SU-DHL-6 (cell line): ENCODE results near the gene ERBB4.

Source experiments
- H2AFZ ChIP-seq: fragments of 200-600 bp; sonication (generic); 2 replicates; pipeline ENCODE4 v1.6.1; 2014; ENCODE audit warnings: low read depth, mild to moderate bottlenecking, moderate library complexity, mixed read lengths, antibody characterized with exemption, low read length; ENCODE audit not compliant: severe bottlenecking
- H3F3A ChIP-seq: fragments of 200-600 bp; shearing (Covaris generic); 2 replicates; pipeline ENCODE4 v1.6.0; 2016; ENCODE audit warnings: antibody characterized with exemption, mild to moderate bottlenecking; ENCODE audit not compliant: insufficient read depth
- H3K27ac ChIP-seq: fragments of 200-600 bp; sonication (generic); 2 replicates; pipeline ENCODE4 v1.5.1; 2016; ENCODE audit warnings: low read depth, mild to moderate bottlenecking, low read length, moderate library complexity, mixed read lengths
- H3K27me3 ChIP-seq: fragments of 200-600 bp; sonication (generic), shearing (Covaris generic); 2 replicates; pipeline ENCODE4 v1.6.0; 2014; ENCODE audit warnings: mild to moderate bottlenecking, low read length
- H3K36me3 ChIP-seq: fragments of 200-600 bp; sonication (generic); 2 replicates; pipeline ENCODE4 v1.6.1; 2014; ENCODE audit warnings: mild to moderate bottlenecking, low read length, mixed read lengths
- H3K4me2 ChIP-seq: fragments of 300-600, 200-600 bp; shearing (Covaris generic), sonication (generic); 2 replicates; pipeline ENCODE4 v1.6.0; 2014; ENCODE audit warnings: low read length, low read depth, mild to moderate bottlenecking; ENCODE audit not compliant: poor library complexity, severe bottlenecking
- H3K4me3 ChIP-seq: fragments of 200-600 bp; sonication (generic); 2 replicates; pipeline ENCODE4 v1.5.1; 2014; ENCODE audit warnings: antibody characterized with exemption, low read length, mild to moderate bottlenecking, mixed read lengths; ENCODE audit not compliant: insufficient read depth, poor library complexity, severe bottlenecking
- H3K79me2 ChIP-seq: fragments of 200-600 bp; sonication (generic); 2 replicates; pipeline ENCODE4 v1.6.1; 2014; ENCODE audit warnings: mild to moderate bottlenecking, low read length, moderate library complexity; ENCODE audit not compliant: insufficient read depth
- H3K9ac ChIP-seq: fragments of 200-600 bp; sonication (generic); 2 replicates; pipeline ENCODE4 v1.7.0; 2014; ENCODE audit warnings: mild to moderate bottlenecking, low read length
- H3K9me2 ChIP-seq: fragments of 200-600 bp; sonication (generic); replicated peaks from 2 replicates; pipeline ENCODE4 v1.6.1; 2014; ENCODE audit warnings: low read length; ENCODE audit not compliant: insufficient read depth
- H3K9me3 ChIP-seq: fragments of 200-600 bp; sonication (generic); 2 replicates; pipeline ENCODE4 v1.6.1; 2014; ENCODE audit warnings: low read length, mixed read lengths; ENCODE audit not compliant: insufficient read depth
- H4K20me1 ChIP-seq: fragments of 200-600 bp; sonication (generic); 2 replicates; pipeline ENCODE4 v1.6.1; 2014; ENCODE audit warnings: low read depth, mild to moderate bottlenecking, antibody characterized with exemption, low read length, moderate library complexity, mixed read lengths
- EZH2phosphoT487 ChIP-seq: fragments of 200-600 bp; sonication (generic), shearing (Covaris generic); conservative IDR thresholded peaks from 2 replicates; pipeline ENCODE4 v1.6.1; 2018; ENCODE audit warnings: mild to moderate bottlenecking, antibody characterized with exemption, low read length, moderate library complexity, mixed read lengths
- TF ChIP-seq, protein P1 (sequence below): fragments of 200-600 bp; sonication (generic); IDR thresholded peaks from one replicate; pipeline ENCODE4 v1.5.1; 2017; ENCODE audit warnings: antibody characterized with exemption, mild to moderate bottlenecking, low read length, moderate library complexity; ENCODE audit not compliant: insufficient read depth, poor library complexity, severe bottlenecking

Gene ERBB4

DNA sequence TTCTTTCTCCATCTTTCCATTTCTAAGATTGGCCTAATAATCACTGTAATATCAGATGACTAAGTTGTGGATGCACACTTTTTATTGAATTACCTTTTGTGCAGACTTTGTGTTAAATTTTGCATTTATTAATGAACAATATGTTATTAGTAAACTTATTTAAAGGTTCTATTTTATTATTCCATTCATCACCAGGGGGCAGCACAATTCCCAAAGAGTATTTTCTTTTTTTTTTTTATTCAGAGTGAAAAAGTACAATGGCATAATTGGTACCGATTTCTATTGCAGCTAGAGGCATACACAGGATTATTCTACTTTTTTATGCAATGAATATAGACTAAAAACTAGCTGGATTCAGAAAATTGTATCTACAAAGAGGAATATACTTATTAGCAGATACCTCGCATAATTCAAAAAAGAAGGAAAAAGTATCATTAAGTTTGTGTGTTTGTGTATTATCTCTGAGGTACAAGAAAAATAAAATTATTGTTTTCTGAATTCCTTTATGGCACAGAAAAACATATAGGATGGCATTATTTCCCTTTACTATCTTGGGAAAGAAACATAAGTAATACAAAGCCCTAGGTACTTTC lies 390.6 kb downstream of the ERBB4 start:
- Histone ChIP-seq H2AFZ (no peak overlapping the region), H3K4me2 (no peak overlapping the region), H3K9me3 (no peaks in the 10 kb centered on the region), H3K4me3 (no peak overlapping the region), H4K20me1 (no peaks in the 10 kb centered on the region), H3K79me2 (no peaks in the 10 kb centered on the region), H3K27ac (no peak overlapping the region), H3K27me3 (no peaks in the 10 kb centered on the region), H3K9ac (no peak overlapping the region), H3F3A (no peaks in the 10 kb centered on the region), H3K36me3 (no peaks in the 10 kb centered on the region), H3K9me2 (no peaks in the 10 kb centered on the region)
- no peak for TF ChIP-seq EZH2phosphoT487
- TF ChIP-seq, protein P1, sequence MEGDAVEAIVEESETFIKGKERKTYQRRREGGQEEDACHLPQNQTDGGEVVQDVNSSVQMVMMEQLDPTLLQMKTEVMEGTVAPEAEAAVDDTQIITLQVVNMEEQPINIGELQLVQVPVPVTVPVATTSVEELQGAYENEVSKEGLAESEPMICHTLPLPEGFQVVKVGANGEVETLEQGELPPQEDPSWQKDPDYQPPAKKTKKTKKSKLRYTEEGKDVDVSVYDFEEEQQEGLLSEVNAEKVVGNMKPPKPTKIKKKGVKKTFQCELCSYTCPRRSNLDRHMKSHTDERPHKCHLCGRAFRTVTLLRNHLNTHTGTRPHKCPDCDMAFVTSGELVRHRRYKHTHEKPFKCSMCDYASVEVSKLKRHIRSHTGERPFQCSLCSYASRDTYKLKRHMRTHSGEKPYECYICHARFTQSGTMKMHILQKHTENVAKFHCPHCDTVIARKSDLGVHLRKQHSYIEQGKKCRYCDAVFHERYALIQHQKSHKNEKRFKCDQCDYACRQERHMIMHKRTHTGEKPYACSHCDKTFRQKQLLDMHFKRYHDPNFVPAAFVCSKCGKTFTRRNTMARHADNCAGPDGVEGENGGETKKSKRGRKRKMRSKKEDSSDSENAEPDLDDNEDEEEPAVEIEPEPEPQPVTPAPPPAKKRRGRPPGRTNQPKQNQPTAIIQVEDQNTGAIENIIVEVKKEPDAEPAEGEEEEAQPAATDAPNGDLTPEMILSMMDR, result peak; percentile 49

DNA sequence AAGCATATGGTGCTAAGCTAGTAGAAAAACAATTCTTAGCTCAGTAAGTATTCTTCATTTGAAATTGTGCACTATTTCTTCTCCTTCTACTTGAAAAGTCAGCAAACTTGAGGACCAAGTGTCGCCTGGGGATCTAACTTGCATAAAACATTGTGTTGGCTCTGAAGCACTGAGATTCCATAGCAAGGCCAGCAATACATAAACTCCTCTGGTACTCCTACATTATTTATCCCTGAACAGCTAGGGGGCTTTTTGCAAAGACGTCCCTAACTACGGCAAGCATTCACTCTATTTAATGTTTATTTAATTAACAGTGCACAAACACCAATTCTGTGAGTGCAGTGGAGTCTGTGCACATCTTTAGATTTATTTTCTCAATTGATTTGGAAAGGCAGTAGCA lies 392.2 kb downstream of the ERBB4 start:
- Histone ChIP-seq H3K9me3 (no peaks in the 10 kb centered on the region), H3F3A (no peaks in the 10 kb centered on the region), H3K9me2 (no peaks in the 10 kb centered on the region), H3K27me3 (no peaks in the 10 kb centered on the region), H2AFZ (no peak overlapping the region), H3K4me2 (no peak overlapping the region), H4K20me1 (no peaks in the 10 kb centered on the region), H3K79me2 (no peaks in the 10 kb centered on the region), H3K27ac (no peak overlapping the region), H3K4me3 (no peak overlapping the region), H3K36me3 (no peaks in the 10 kb centered on the region), H3K9ac (no peak overlapping the region)
- TF ChIP-seq EZH2phosphoT487, result no peak
- TF ChIP-seq, protein P1, result no peak

DNA sequence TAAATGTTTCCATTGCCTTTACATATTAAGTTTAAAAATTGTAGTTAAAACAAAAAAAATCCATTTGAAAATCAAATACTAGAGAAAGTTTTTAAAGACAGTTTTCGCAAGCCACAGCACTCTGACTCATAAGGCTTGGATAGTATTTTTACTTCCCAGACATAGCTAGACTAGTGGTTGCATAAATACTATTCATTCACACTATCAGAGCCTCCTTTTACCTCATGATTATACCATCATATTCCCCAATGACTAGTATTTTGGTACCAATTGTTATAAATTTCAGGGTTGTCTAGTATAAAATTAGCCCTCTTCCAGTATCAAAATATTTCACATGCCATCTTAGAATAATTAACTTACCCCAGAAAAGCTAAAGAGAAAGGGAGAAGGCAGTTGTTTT lies 393.5 kb downstream of the ERBB4 start:
- H4K20me1 ChIP-seq, result no peaks in the 10 kb centered on the region
- no peaks in the 10 kb centered on the region for H3F3A ChIP-seq
- no peak overlapping the region for H3K4me2 ChIP-seq

More for the DNA sequence above, 393.5 kb downstream of the ERBB4 start:
- Histone ChIP-seq H3K9ac (no peak overlapping the region), H3K36me3 (no peaks in the 10 kb centered on the region), H3K9me3 (no peaks in the 10 kb centered on the region), H2AFZ (no peak overlapping the region), H3K79me2 (no peaks in the 10 kb centered on the region), H3K27ac (no peak overlapping the region), H3K9me2 (no peaks in the 10 kb centered on the region), H3K27me3 (no peaks in the 10 kb centered on the region), H3K4me3 (no peak overlapping the region)
- no peak for TF ChIP-seq EZH2phosphoT487
- TF ChIP-seq, protein P1, result no peak
